Cortex of kidney (tissue), 1 donor: ENCODE data around the gene CNOT2.
"Not testable (repeated sequence)": the region's sequence is repeated elsewhere in the genome, so short reads cannot be mapped to it uniquely, and the experiment has no call there.

Source experiments
- DNase-seq: peaks from one replicate; lab custom pipeline; 2025; lab: John Stamatoyannopoulos, UW

The CNOT2 gene

GRCh38 chr12:70365648-70366518, 122.7 kb downstream of the CNOT2 start, which contains the start of gene KCNMB4:
Gene KCNMB4 (plus strand): TSS chr12:70366290. CDS start chr12:70366735, 445 bp downstream.
- peak; percentile 14 for DNase-seq

DNA sequence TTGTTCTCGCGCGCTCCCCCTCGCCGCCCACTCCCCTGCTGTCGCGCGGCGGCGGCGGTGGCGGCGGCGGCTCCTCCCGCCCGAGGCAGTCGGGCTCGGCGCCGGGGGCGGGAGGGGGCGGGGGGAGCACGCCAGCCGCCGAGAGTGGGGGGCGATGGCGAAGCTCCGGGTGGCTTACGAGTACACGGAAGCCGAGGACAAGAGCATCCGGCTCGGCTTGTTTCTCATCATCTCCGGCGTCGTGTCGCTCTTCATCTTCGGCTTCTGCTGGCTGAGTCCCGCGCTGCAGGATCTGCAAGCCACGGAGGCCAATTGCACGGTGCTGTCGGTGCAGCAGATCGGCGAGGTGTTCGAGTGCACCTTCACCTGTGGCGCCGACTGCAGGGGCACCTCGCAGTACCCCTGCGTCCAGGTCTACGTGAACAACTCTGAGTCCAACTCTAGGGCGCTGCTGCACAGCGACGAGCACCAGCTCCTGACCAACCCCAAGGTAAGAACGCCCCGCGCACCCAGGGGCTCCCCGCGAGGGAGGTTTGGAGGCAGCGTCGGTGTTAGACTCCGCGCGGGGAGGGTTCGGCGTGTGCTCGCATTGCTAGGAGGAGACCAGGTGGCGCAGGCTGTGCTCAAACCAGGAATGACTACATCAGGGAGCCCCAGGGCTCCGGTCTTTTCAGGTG, 123.5 kb downstream of the CNOT2 start:
- peak; percentile 8 for DNase-seq

DNA sequence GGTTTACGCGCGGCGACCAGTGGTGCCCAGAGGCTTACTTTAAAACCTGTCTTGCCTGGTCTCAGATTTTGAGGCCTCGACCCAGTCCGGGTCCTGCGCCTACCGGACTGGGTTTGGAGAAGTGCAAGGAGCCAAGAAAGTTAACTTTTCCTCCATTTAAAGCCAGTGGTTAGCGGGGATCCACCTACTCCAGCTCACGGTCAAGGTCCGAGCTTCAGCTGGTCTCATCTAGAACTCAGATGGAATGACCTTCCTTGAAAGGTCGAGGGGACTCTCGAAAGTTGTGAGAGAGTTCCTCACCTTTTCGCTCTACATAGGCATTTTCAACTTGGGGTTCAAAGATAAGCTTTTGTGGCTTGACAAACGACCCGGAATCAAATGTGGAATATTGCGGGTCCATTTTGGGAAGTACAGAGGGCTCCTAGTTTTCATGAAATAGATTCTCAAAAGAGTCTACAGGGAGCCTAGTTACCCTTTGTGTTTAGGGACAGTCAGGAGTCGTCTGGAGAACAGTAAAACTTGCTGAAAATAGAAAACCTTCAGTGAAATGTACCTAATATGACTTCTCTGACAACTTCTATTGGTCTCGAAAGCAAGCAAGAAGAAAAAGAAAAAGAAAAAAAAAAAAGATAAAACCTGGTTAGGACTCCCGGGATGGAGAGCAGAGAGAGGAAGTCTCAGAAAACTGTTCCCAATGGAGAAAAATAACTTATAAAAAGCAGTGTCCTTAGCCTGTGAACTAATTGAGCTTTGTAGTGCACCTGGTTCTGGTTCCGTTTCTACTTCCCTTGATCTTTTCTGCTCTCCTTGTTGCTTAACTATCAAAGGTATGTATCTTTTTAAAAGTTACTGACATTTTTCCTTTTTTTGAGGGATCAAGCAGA, 124.3 kb downstream of the CNOT2 start:
- no peak for DNase-seq

- DNase-seq, result no peak
Observed at GRCh38 chr12:70372881-70373280, 129.6 kb downstream of the CNOT2 start.

- DNase-seq, result no peak
Observed at GRCh38 chr12:70379846-70380245, 136.6 kb downstream of the CNOT2 start.

GRCh38 chr12:70383484-70383883, 140.3 kb downstream of the CNOT2 start:
- no peak for DNase-seq

GRCh38 chr12:70383886-70384285, 140.7 kb downstream of the CNOT2 start:
- DNase-seq, result no peak

- no peak for DNase-seq
Observed at GRCh38 chr12:70386771-70387170, 143.5 kb downstream of the CNOT2 start.

DNA sequence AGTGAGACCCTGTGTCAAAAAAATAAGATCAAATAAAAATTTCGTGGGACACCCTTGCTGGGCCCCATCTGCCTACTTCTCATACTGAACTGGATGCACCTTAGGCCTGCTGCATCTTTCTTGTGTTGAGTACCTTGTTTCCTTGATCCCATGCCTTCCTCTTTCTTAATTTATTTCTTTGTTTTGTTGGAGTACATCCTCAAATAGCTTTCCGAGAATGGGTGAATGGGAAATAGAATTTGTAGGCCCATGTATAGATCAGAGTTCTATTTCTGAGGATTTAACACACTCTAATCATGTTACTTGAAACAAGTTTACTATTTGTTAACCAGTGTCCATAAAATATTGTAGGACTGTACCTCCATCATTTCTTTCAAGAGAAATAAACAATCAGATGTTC, 146.4 kb downstream of the CNOT2 start:
- DNase-seq, result no peak

DNA sequence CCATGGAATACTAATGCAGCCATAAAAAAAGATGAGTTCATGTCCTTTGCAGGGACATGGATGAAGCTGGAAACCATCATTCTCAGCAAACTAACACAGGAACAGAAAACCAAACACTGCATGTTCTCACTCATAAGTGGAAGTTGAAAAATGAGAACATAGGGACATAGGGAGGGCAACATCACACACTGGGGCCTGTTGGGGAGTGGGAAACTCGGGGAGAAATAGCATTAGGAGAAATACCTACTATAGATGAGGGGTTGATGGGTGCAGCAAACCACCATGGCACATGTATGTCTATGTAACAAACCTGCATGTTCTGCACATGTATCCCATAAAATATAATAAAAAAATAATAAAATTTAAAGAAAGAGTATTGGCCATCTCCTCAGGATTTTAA, 149.4 kb downstream of the CNOT2 start:
- DNase-seq, result not testable (repeated sequence)

GRCh38 chr12:70393787-70394499, 150.7 kb downstream of the CNOT2 start:
- DNase-seq, result no peak

- DNase-seq, result no peak
Observed at GRCh38 chr12:70398002-70398401, 154.8 kb downstream of the CNOT2 start.

GRCh38 chr12:70398862-70399261, 155.6 kb downstream of the CNOT2 start:
- DNase-seq, result no peak

GRCh38 chr12:70399311-70399710, 156.1 kb downstream of the CNOT2 start:
- no peak for DNase-seq

DNA sequence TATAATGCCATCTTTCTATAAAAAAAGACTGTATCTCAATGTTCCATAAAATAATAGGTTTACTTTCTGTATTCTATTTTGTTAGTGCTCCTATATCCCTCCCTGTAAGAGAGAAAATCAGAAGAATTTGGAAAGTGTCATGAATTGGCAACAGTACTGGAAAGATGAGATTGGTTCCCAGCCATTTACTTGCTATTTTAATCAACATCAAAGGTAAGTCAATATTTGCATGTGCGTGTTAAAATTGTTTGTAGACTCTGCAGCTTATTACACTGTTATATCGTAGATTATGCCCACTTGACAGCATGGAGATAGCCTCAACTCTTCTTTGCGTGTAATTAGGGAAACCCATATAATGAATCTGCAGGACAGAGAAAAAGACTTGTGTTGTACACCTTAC, 156.9 kb downstream of the CNOT2 start:
- DNase-seq, result no peak

- no peak for DNase-seq
Observed at GRCh38 chr12:70402597-70402996, 159.4 kb downstream of the CNOT2 start.

GRCh38 chr12:70403826-70404225, 160.6 kb downstream of the CNOT2 start:
- no peak for DNase-seq
